Measurements from ENCODE around the gene TOM1L2. TPM values are rescaled to one million over a fixed set of nuclear protein-coding genes. Genes with fewer than 3 reads are reported as not detected.

The TOM1L2 gene
- total RNA-seq, 1 experiment from 2014 or later: 24.1 TPM

- ATAC-seq (no peak), DNase-seq (ENCODE audit: low read depth, low spot score) (no peak)
- Histone ChIP-seq H3K4me2 (ENCODE audit: low read length) (no peak overlapping the region), H3K9me2 (ENCODE audit: insufficient read depth) (no peaks in the 10 kb centered on the region), H3K27ac (ENCODE audit: low read depth, low read length) (no peak overlapping the region), H3K27me3 (ENCODE audit: insufficient read depth, low read length) (no peaks in the 10 kb centered on the region), H3K36me3 (ENCODE audit: control insufficient read depth in 1 of 2, insufficient read depth in 2 of 2, low read length in 2 of 2) (no peaks in the 10 kb centered on the region), H3K4me3 (replicated peaks in 1 of 2; ENCODE audit: low read depth in 1 of 2, low read length in 2 of 2) (no peak overlapping the region), H3K4me1 (ENCODE audit: control insufficient read depth in 1 of 2, insufficient read depth in 2 of 2, low read length in 2 of 2) (peaks cover 42 to 47% of the 10 kb centered on the region in 2 experiments), H4K20me1 (ENCODE audit: insufficient read depth) (no peaks in the 10 kb centered on the region), H3K79me2 (ENCODE audit: insufficient read depth, low read length) (no peaks in the 10 kb centered on the region), H2AFZ (ENCODE audit: low read depth, low read length, poor library complexity, severe bottlenecking) (no peak overlapping the region), H3K9ac (ENCODE audit: low read length) (no peak overlapping the region), H3K9me3 (ENCODE audit: control insufficient read depth in 1 of 2, insufficient read depth in 1 of 2, low read depth in 1 of 2, low read length in 2 of 2) (no peaks in the 10 kb centered on the region)
- intact Hi-C loops (cut with micrococcal nuclease): no loop called here
- no TSS peak for BruUV-seq (replicated peaks)
- POLR2A ChIA-PET: interaction anchor here (1.1 kb wide), 1 partner anchor 79 kb away, joined by 6 read pairs; the partner anchor contains the start of gene SREBF1
- CTCF ChIA-PET: no interaction called here
- TF ChIP-seq EZH2 (IDR thresholded peaks at IDR 0.05): no peak
- no peak for TF ChIP-seq SP1 (IDR thresholded peaks at IDR 0.05; ENCODE audit: low read depth)
- no peak for TF ChIP-seq TCF7L2 (IDR thresholded peaks at IDR 0.05; ENCODE audit: borderline replicate concordance, extremely low read depth, insufficient read depth, insufficient read length)
- TF ChIP-seq, protein P1, sequence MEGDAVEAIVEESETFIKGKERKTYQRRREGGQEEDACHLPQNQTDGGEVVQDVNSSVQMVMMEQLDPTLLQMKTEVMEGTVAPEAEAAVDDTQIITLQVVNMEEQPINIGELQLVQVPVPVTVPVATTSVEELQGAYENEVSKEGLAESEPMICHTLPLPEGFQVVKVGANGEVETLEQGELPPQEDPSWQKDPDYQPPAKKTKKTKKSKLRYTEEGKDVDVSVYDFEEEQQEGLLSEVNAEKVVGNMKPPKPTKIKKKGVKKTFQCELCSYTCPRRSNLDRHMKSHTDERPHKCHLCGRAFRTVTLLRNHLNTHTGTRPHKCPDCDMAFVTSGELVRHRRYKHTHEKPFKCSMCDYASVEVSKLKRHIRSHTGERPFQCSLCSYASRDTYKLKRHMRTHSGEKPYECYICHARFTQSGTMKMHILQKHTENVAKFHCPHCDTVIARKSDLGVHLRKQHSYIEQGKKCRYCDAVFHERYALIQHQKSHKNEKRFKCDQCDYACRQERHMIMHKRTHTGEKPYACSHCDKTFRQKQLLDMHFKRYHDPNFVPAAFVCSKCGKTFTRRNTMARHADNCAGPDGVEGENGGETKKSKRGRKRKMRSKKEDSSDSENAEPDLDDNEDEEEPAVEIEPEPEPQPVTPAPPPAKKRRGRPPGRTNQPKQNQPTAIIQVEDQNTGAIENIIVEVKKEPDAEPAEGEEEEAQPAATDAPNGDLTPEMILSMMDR (IDR thresholded peaks at IDR 0.05 in 2 of 3, conservative IDR thresholded peaks at IDR 0.05 in 1 of 3; ENCODE audit: borderline replicate concordance in 1 of 3, insufficient read depth in 1 of 3, low read depth in 2 of 3, low read length in 2 of 3): no peak
- no peak for TF ChIP-seq ELF1 (IDR thresholded peaks at IDR 0.05; ENCODE audit: borderline replicate concordance, low read depth)
- no peak for TF ChIP-seq ATF3 (IDR thresholded peaks at IDR 0.05)
- TF ChIP-seq POLR2AphosphoS5 (IDR thresholded peaks at IDR 0.05; ENCODE audit: low read depth, low read length): no peak
- TF ChIP-seq SRF (IDR thresholded peaks at IDR 0.05; ENCODE audit: low read depth): no peak
- no peak for TF ChIP-seq FOSL1 (IDR thresholded peaks at IDR 0.05; ENCODE audit: low read depth)
- TF ChIP-seq RAD21 (IDR thresholded peaks at IDR 0.05; ENCODE audit: low read depth): no peak
- TF ChIP-seq ZNF274 (IDR thresholded peaks at IDR 0.05; ENCODE audit: low read depth, low read length): no peak
- TF ChIP-seq CEBPB (IDR thresholded peaks at IDR 0.05; ENCODE audit: low read depth): no peak
- no peak for TF ChIP-seq EGR1 (IDR thresholded peaks at IDR 0.05; ENCODE audit: low read depth)
- TF ChIP-seq JUND (IDR thresholded peaks at IDR 0.05): no peak
- RAD21 ChIA-PET (ENCODE audit: low non-redundant PET in 1 of 2, low total read pairs in 2 of 2, uncharacterized antibody in 2 of 2, unreplicated experiment in 2 of 2): interaction anchor here in 1 of 2 experiments (0.7 kb wide), 1 partner anchor 187 kb away, joined by 3 read pairs; no protein-coding TSS in a partner anchor
These were observed 57.0 kb downstream of the TOM1L2 start for GRCh38 chr17:17915183-17915582.
